ENCODE results near the gene SUN2.

The SUN2 gene

DNA sequence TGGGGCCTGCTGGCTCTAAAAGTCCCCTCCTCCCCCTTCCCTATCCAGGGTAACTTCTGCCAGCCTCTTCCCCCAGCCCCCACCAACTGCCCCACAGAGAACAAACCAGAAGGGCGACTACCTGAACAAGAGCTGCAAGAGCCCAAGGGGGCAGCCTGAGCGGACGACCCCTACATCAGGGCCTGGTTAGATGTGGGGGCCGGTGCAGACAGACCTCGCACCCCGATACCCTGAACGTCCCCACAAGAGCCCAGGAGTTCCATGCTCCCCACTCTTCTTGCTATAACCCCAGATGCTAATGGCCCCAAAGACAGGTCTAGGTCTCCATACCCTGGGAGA, 20.7 kb downstream of the SUN2 start:
- no peak for DNase-seq (ENCODE audit: low read depth in 2 of 2)

GRCh38 chr22:38734421-38735100, 21.2 kb downstream of the SUN2 start:
- DNase-seq (ENCODE audit: low read depth in 2 of 2) = no peak

DNA sequence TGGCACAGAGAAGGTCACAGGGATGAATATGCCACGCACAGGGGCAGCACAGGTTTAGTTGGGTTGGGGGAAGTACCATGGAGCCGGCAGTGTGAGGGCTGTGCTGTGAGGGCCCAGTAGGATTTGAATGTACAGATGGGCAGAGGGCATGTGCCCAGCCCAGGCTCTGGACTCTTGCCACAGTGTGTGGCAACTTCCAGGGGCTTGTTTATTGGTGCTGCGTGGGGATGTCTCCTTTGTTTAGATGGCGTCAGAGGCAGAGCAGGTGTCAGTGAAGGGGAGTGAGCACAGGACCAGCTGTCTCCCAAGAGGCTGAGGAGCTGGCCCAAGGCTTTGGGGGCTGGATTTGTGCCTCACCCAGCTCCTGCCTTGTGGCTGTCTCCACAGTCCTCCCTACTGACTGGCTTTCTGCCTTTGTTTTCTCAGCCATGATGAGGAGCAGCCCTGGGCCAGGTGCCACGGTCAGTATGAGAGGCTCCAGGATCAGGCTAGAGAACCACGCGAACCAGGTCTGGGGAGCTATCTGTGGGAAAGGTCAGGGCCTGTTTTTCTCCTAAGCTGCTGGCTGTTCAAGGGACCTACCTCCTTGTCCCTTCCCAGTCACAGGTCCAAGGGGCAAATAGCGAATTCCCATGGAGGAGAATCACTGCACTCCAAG, 21.9 kb downstream of the SUN2 start:
- no peak for DNase-seq (ENCODE audit: low read depth in 2 of 2)

DNA sequence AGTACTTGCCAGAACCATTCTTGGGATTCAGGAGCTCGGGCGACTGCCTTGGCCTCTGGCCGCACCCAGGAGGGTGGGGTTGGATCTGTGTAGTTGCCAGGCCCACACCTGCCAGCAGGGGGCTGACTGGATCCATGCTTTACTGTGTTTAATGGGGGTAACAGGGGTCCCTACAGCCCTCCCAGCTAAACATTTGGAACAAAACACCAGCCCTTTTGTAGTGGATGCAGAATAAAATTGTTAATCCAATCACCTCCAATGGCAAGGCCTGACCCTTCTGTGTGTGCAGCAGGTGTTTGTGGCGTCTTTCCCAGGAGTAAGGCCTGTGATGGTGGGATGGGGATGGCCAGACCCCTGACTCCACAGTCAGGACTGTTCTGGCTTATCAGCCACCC, 22.5 kb downstream of the SUN2 start:
- DNase-seq (ENCODE audit: low read depth in 2 of 2) = no peak

- DNase-seq (ENCODE audit: low read depth in 2 of 2) = no peak
Observed at GRCh38 chr22:38732251-38732815, 23.5 kb downstream of the SUN2 start.

DNA sequence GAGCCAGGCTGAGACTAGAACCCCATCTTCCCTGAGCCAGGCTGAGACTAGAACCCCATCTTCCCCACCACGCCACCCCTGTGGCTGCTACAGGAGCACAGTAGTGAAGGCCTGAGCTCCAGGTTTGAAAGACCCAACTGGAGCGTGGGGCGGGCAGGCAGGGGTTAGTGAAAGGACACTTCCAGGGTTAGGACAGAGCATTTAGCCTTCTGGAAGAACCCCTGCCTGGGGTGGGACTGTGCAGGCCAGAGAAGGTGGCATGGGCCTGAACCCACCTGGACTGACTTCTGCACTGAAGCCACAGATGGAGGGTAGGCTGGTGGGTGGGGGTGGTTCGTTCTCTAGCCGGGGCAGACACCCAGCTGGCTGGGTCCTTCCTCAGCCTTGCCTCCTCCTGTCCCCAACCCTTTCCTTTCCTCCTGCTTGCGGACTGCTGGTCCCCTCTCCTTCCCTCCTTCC, 24.1 kb downstream of the SUN2 start:
- no peak for DNase-seq (ENCODE audit: low read depth in 2 of 2)

- DNase-seq (ENCODE audit: low read depth in 2 of 2) = no peak
Observed at GRCh38 chr22:38730411-38730871, 25.4 kb downstream of the SUN2 start.

GRCh38 chr22:38729946-38730345, 25.9 kb downstream of the SUN2 start:
- no peak for DNase-seq (ENCODE audit: low read depth in 2 of 2)

- DNase-seq (ENCODE audit: low read depth in 2 of 2) = no peak
Observed at GRCh38 chr22:38728871-38729796, 26.7 kb downstream of the SUN2 start.

- DNase-seq (ENCODE audit: low read depth in 2 of 2) = no peak
Observed at GRCh38 chr22:38727530-38728451, 28.0 kb downstream of the SUN2 start.

- DNase-seq (ENCODE audit: low read depth in 2 of 2) = no peak
Observed at GRCh38 chr22:38727123-38727522, 28.7 kb downstream of the SUN2 start.

GRCh38 chr22:38725900-38726655, 29.7 kb downstream of the SUN2 start:
- DNase-seq (ENCODE audit: low read depth in 2 of 2) = no peak

- DNase-seq (ENCODE audit: low read depth in 2 of 2) = no peak
Observed at GRCh38 chr22:38724926-38725571, 30.7 kb downstream of the SUN2 start.

DNA sequence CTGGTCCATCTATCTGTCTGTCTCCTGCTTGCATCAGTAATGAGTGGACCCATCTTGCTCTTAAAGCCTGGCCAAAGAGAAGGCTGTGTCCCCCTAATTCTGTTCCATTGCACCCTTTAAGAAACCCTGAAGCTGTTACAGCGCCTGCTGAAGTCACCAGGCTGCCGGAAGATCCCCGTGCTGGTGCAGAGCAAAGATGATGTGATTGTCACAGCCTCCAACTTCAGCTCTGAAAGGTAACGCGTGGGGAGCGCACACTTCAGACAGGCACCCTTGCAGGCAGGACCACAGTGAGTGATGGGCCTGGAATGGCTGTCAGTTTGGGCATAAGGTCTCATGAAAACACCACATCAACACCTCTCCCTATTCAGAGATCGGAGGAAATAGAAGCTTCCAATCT, 31.6 kb downstream of the SUN2 start:
- DNase-seq (ENCODE audit: low read depth in 2 of 2) = no peak

DNA sequence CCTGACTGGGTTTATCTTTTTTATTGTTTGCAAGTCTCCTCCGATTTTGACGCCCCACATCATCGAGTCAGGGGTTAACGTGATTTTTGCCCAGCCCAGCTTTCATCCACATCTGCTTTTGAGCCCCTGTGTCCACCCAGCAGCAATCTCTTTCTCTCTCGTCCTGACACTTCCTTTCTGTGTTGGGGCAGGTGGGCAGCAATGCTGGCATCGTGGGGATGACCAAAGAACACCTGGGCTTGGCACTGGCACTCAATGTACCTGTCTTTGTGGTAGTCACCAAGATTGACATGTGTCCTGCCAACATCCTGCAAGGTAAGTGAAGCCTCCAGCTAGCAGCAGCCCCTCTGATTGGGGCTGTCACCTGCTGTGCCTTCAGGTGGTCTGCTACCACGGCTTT, 34.2 kb downstream of the SUN2 start:
- DNase-seq (ENCODE audit: low read depth in 2 of 2) = no peak

DNA sequence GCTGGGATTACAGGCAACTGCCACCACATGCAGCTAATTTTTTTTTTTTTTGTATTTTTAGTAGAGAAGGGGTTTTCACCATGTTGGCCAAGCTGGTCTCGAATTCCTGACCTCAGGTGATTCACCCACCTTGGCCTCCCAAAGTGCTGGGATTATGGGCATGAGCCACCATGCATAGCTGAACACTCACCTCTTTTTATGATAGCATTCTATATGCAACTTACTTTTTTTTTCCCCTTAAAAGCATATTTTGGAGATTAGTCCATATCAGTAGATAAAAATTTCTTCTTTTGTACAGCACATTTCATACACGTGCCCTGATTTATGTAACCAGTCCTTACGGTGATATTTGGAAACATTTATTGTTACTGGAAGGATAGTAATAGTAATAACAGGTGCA, 35.4 kb downstream of the SUN2 start:
- DNase-seq (ENCODE audit: low read depth in 2 of 2) = no peak

DNA sequence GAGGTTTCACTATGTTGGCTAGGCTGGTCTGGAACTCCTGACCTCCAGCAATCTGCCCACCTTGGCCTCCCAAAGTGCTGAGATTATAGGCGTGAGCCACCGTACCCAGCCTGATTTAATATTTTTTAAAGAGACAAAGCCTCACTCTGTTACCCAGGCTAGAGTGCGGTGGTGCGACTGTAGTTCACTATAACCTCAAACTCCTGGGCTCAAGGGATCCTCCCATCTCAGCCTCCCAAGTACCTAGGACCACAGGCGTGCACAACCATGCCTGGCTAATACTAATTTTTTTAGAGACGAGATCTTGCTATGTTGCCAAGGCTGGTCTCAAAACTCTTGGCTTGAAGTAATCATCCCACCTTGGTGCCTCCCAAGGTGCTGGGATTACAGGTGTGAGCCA, 36.6 kb downstream of the SUN2 start:
- DNase-seq (ENCODE audit: low read depth in 2 of 2) = no peak

DNA sequence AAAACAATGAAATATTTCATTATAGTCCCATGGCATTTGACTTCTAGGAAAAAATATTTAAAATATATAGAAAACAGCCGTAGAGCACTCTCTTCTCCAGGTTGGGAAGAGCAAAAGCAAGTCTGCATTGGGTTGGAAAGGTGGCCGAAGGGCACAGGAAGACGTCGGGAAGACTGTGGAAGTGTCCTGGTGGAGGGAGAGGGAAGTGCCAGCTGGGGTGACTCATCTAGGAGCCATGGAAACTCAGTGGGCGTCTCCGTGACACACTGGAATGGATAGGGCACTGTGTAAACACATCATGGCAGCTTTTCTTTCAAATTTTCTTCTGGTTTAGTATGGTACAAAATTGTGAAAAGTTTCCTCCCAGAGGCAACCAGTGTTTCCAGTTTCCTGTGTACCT, 37.4 kb downstream of the SUN2 start:
- no peak for DNase-seq (ENCODE audit: low read depth in 2 of 2)

- no peak for DNase-seq (ENCODE audit: low read depth in 2 of 2)
Observed at GRCh38 chr22:38717244-38717643, 38.6 kb downstream of the SUN2 start.

DNA sequence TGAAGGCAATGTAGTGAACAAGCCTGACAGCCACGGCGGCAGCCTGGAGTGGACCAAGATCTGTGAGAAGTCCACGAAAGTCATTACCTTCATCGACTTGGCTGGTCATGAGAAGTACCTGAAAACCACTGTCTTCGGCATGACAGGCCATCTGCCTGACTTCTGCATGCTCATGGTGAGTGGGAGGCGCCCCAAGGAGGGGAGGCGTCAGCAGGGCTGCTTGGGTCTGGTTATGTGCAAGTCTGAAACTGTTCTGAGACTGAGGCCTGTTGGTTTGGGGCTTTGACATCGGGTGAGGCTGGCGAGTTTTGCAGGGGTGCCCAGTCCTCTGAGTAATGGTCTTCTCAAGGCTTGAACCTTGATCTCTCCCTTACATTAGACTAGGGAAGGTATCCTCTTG, 39.0 kb downstream of the SUN2 start:
- DNase-seq (ENCODE audit: low read depth in 2 of 2) = no peak
